GM12878 (cell line): ENCODE results near the gene KLRD1. TPM values are rescaled to one million over a fixed set of nuclear protein-coding genes. Genes with fewer than 3 reads are reported as not detected.
A peak's percentile ranks its signal among the peaks of the same experiment; 100 is the strongest.

ENCODE experiments used
- ATAC-seq: fragments of 200-7000 bp; cut with Tn5 transposase; 3 replicates; pipeline ENCODE4 v1.9.1; 2020; ENCODE audit warnings: mild to moderate bottlenecking, moderate library complexity
- BruUV-seq: library from RNA; stranded (reverse); fragments of 400-500 nt; replicated peaks from 2 replicates; lab custom pipeline; 2021; lab: Mats Ljungman, UMichigan
- CTCF ChIA-PET: fragments of 300-600 bp; sonication (Branson Sonifier 250); formaldehyde crosslinking; extraction: SDS; loops from one replicate; lab custom pipeline; 2021; ENCODE audit warnings: inconsistent platforms; lab: Yijun Ruan, JAX
- POLR2A ChIA-PET: fragments of 350-600 bp; formaldehyde crosslinking; extraction: SDS; loops from one replicate; lab custom pipeline; 2021; ENCODE audit warnings: inconsistent platforms; lab: Charles Lee
- RAD21 ChIA-PET: fragments of 300-600 bp; sonication (Branson Sonifier 250); formaldehyde crosslinking; loops from one replicate; lab custom pipeline; 2023; ENCODE audit warnings: antibody characterized with exemption; ENCODE audit not compliant: unreplicated experiment; lab: Charles Lee
- SMC1A ChIA-PET: fragments of 300-600 bp; sonication (Branson Sonifier 250); formaldehyde crosslinking; loops from one replicate; lab custom pipeline; 2023; ENCODE audit not compliant: unreplicated experiment, uncharacterized antibody; lab: Charles Lee
- DNase-seq: peaks from one replicate; pipeline ENCODE4 v3.0.0-alpha.2; 2011; ENCODE audit warnings: low read depth, low spot score
- FAIRE-seq: peaks from 3 replicates; lab custom pipeline; 2011; peaks lifted over from hg19 to GRCh38; lab: Jason Lieb, UNC
- H2AFZ ChIP-seq: 2 replicates; pipeline ENCODE4 v1.6.0; 2011; ENCODE audit warnings: low read depth, low read length, control low read depth; ENCODE audit not compliant: control insufficient read depth
- H3K27ac ChIP-seq: 2 replicates; pipeline ENCODE4 v1.5.1; 2011; ENCODE audit warnings: control low read depth; ENCODE audit not compliant: control insufficient read depth, insufficient read depth
- H3K27me3 ChIP-seq, 2 experiments: replicated peaks in 1 of 2; 2 replicates each; pipeline versions ENCODE4 v1.6.0 to v1.6.1; 2011; ENCODE audit warnings: low read length in 1 of 2; ENCODE audit not compliant: control insufficient read depth in 2 of 2, insufficient read depth in 2 of 2
- H3K36me3 ChIP-seq, 2 experiments: 2 replicates each; pipeline ENCODE4 v1.5.1; 2011; ENCODE audit warnings: low read length in 1 of 2; ENCODE audit not compliant: control insufficient read depth in 2 of 2, insufficient read depth in 2 of 2
- H3K4me1 ChIP-seq: 2 replicates; pipeline ENCODE4 v1.6.1; 2011; ENCODE audit warnings: mild to moderate bottlenecking, low read length, moderate library complexity, mixed read lengths; ENCODE audit not compliant: control insufficient read depth, insufficient read depth
- H3K4me2 ChIP-seq: 2 replicates; pipeline ENCODE4 v1.6.0; 2011; ENCODE audit warnings: control low read depth; ENCODE audit not compliant: control insufficient read depth, insufficient read depth
- H3K4me3 ChIP-seq: fragments of 200-600 bp; sonication (generic); 2 replicates; pipeline ENCODE4 v1.5.1; 2016
- H3K79me2 ChIP-seq: 2 replicates; pipeline ENCODE4 v1.6.0; 2011; ENCODE audit warnings: low read length; ENCODE audit not compliant: control insufficient read depth, insufficient read depth
- H3K9ac ChIP-seq: 2 replicates; pipeline ENCODE4 v1.8.0; 2011; ENCODE audit warnings: low read length, control low read depth, mixed read lengths; ENCODE audit not compliant: control insufficient read depth, insufficient read depth
- H3K9me3 ChIP-seq: replicated peaks from 3 replicates; pipeline ENCODE4 v1.5.1; 2011; ENCODE audit warnings: mild to moderate bottlenecking, low read length; ENCODE audit not compliant: control insufficient read depth, insufficient read depth
- H4K20me1 ChIP-seq: 2 replicates; pipeline ENCODE4 v1.6.0; 2011; ENCODE audit not compliant: control insufficient read depth, insufficient read depth
- BCL11A ChIP-seq: IDR thresholded peaks from 2 replicates; pipeline ENCODE4 v1.6.1; 2011; ENCODE audit warnings: low read depth, low read length
- CEBPB ChIP-seq, 2 experiments: fragments of 150-350 bp in 1 of 2; IDR thresholded peaks; 2 replicates each; pipeline ENCODE4 v1.6.1; 2012 to 2014; ENCODE audit warnings: low read depth in 2 of 2, low read length in 2 of 2, borderline replicate concordance in 1 of 2, inconsistent platforms in 1 of 2
- CREM ChIP-seq: IDR thresholded peaks from 2 replicates; pipeline ENCODE4 v1.6.1; 2014; ENCODE audit warnings: antibody characterized with exemption, low read depth
- EP300 ChIP-seq, 2 experiments: fragments of 150-350 bp in 1 of 2; IDR thresholded peaks; 2 replicates each; pipeline ENCODE4 v1.6.1; 2011 to 2012; ENCODE audit warnings: low read depth in 2 of 2, low read length in 2 of 2, borderline replicate concordance in 1 of 2, improper control_type of control experiment in 1 of 2, inconsistent platforms in 1 of 2; ENCODE audit not compliant: control insufficient read depth in 1 of 2
- HCFC1 ChIP-seq: fragments of 150-350 bp; IDR thresholded peaks from 2 replicates; pipeline ENCODE4 v1.6.1; 2014; ENCODE audit warnings: low read length
- HDAC2 ChIP-seq: fragments of 200-600 bp; sonication (generic); IDR thresholded peaks from 2 replicates; pipeline ENCODE4 v1.6.1; 2017
- IKZF1 ChIP-seq: fragments of 450-650 bp; conservative IDR thresholded peaks from 2 replicates; pipeline ENCODE4 v1.6.1; 2017; ENCODE audit warnings: antibody characterized with exemption, mild to moderate bottlenecking
- IKZF2 ChIP-seq, 2 experiments: fragments of 450-650 bp; IDR thresholded peaks; 2 replicates each; pipeline ENCODE4 v1.6.1; 2017; ENCODE audit warnings: mild to moderate bottlenecking in 2 of 2, moderate library complexity in 2 of 2
- JUND ChIP-seq: IDR thresholded peaks from 2 replicates; pipeline ENCODE4 v1.6.1; 2012; ENCODE audit warnings: low read depth, mild to moderate bottlenecking, low read length, improper control_type of control experiment, moderate library complexity
- LARP7 ChIP-seq: fragments of 450-650 bp; IDR thresholded peaks from 2 replicates; pipeline ENCODE4 v1.6.1; 2017; ENCODE audit warnings: mild to moderate bottlenecking
- MTA3 ChIP-seq: IDR thresholded peaks from 2 replicates; pipeline ENCODE4 v1.6.1; 2012; ENCODE audit warnings: low read length, inconsistent platforms, borderline replicate concordance
- NFXL1 ChIP-seq: fragments of 450-650 bp; IDR thresholded peaks from 2 replicates; pipeline ENCODE4 v1.6.1; 2017; ENCODE audit warnings: antibody characterized with exemption, mild to moderate bottlenecking, borderline replicate concordance
- PAX5 ChIP-seq: IDR thresholded peaks from 2 replicates; pipeline ENCODE4 v1.6.1; 2011; ENCODE audit warnings: low read depth, low read length, borderline replicate concordance
- POLR2A ChIP-seq: IDR thresholded peaks from 2 replicates; pipeline ENCODE4 v1.6.1; 2011; ENCODE audit warnings: low read depth, mild to moderate bottlenecking, low read length
- RBBP5 ChIP-seq: fragments of 200-600 bp; sonication (generic); conservative IDR thresholded peaks from 2 replicates; pipeline ENCODE4 v1.6.1; 2016
- RFX5 ChIP-seq: IDR thresholded peaks from 2 replicates; pipeline ENCODE4 v1.6.1; 2011; ENCODE audit warnings: low read depth, low read length, improper control_type of control experiment
- STAT1 ChIP-seq: fragments of 450-650 bp; conservative IDR thresholded peaks from 2 replicates; pipeline ENCODE4 v1.6.1; 2014; ENCODE audit warnings: antibody characterized with exemption, mild to moderate bottlenecking
- STAT3 ChIP-seq: IDR thresholded peaks from 2 replicates; pipeline ENCODE4 v1.6.1; 2011; ENCODE audit warnings: low read depth, low read length, improper control_type of control experiment
- ZNF207 ChIP-seq: fragments of 450-650 bp; IDR thresholded peaks from 2 replicates; pipeline ENCODE4 v1.6.1; 2014; ENCODE audit warnings: antibody characterized with exemption, mild to moderate bottlenecking, borderline replicate concordance
- ZNF384 ChIP-seq: IDR thresholded peaks from 2 replicates; pipeline ENCODE4 v1.6.1; 2012; ENCODE audit warnings: low read depth, mild to moderate bottlenecking, low read length, improper control_type of control experiment, borderline replicate concordance
- WGBS: methylation state at CpG from one replicate; pipeline ENCODE4 v1.1.6; 2016; ENCODE audit warnings: low lambda C conversion rate; ENCODE audit not compliant: insufficient replicate concordance, insufficient coverage; ENCODE audit errors: missing lambda C conversion rate; 5-methylcytosine and 5-hydroxymethylcytosine counted together
- in situ Hi-C: fragments of 300-500 bp; cut with MboI; formaldehyde crosslinking; loops from 9 replicates; pipeline ENCODE4 v1.14.3; 2018; ENCODE audit warnings: mixed read lengths
- intact Hi-C: fragments of 100-400 bp; cut with micrococcal nuclease; formaldehyde crosslinking; loops from one replicate; pipeline ENCODE4 v1.14.2; 2022; ENCODE audit not compliant: unreplicated experiment
- polyA plus RNA-seq, 11 experiments: library from polyadenylated mRNA; depleted of rRNA in 4 of 11; unstranded in 6 of 11; stranded (reverse) in 5 of 11; fragments of >200 nt; fragmentation: Nextera tagmentation in 4 of 11; fragmentation: Illumina TruSeq in 1 of 11; extraction: Ambion mirVana in 4 of 11; extraction: Trizol in 1 of 11; gene quantifications; 1 replicate in 1 of 11; 2 replicates in 10 of 11; pipeline versions ENCODE4 v1.2.1 to v1.2.3, GENCODE V29; 2011 to 2016; ENCODE audit warnings: inconsistent platforms in 2 of 11, missing spikeins in 2 of 11, low read depth in 1 of 11
- total RNA-seq, 4 experiments: library from RNA; depleted of rRNA in 3 of 4; stranded (reverse); fragments of >200 nt in 3 of 4; fragmentation: Illumina TruSeq in 1 of 4; extraction: Trizol in 1 of 4; gene quantifications; 2 replicates each; pipeline versions ENCODE4 v1.2.1 to v1.2.3, GENCODE V29; 2013 to 2021
- TF ChIP-seq, protein P1 (sequence below): IDR thresholded peaks from 2 replicates; pipeline ENCODE4 v1.6.1; 2011; ENCODE audit warnings: borderline replicate concordance, low read depth, mild to moderate bottlenecking, moderate library complexity, low read length; ENCODE audit not compliant: insufficient read depth, poor library complexity, severe bottlenecking
- TF ChIP-seq, protein P2 (sequence below): fragments of 450-650 bp; IDR thresholded peaks from 2 replicates; pipeline ENCODE4 v1.6.1; 2017; ENCODE audit warnings: mild to moderate bottlenecking

The KLRD1 gene
- total and polyA plus RNA-seq, 10 of the 15 experiments (the other 5 are each of a cell fraction or from before 2014, with no cell fraction given), result under 0.01 to 0.50 (median 0.13) TPM; not detected in 4

DNA sequence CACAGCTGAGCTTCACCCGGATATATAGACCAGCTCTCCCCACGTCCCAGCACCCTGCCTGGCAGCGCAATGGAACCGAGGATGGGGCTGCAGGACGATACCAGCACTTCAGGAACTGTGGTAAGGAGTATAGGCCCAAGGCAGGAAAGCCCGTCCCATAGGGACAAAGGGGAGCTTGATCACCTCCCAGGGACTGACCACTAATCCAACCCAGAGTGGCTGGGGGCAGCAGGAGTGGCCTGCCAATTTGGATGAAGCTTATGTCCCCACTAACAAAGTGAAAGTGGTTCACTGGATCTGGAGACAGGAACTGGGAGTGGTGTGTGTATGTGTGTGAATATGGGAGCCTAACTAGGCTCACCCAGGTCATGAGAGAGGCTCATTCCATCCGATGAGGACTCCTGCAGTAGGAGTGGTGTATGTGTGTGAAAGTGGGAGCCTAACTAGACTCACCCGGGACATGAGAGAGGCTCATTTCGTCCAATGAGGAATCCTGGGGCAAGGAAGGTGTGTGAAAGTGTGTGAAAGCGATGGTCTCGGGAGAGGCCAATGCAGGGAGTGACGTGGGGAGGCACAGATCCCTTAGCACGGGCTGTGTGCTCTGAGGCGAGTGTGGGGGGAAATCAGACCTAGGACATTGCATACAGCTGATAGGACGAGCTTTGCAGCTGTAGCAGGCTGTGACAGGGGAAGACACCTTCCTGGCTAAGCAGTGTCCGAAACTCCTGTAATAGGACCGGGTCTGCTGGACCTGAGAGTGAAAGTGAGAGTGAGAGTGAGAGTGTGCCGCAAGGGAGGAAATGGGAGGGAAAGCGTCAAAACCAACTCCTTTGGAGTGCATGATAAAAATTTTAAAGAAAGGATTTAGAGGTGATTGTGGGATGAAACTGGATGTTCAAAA lies 56.5 kb downstream of the KLRD1 start:
- Histone ChIP-seq H4K20me1 (no peaks in the 10 kb centered on the region), H3K4me3 (peak overlapping the region; percentile 72), H3K4me2 (peak overlapping the region; percentile 100), H2AFZ (peak overlapping the region; percentile 76), H3K36me3 (no peaks in the 10 kb centered on the region; a peak in 1 of 4 replicates), H3K4me1 (peaks cover 21% of the 10 kb centered on the region), H3K9me3 (peaks cover 6% of the 10 kb centered on the region; the same call in 2 of the 3 replicates), H3K27ac (peak overlapping the region; percentile 72), H3K9ac (peak overlapping the region; percentile 71), H3K79me2 (no peaks in the 10 kb centered on the region), H3K27me3 (no peaks in the 10 kb centered on the region)
- WGBS, result 28% methylated on average over 19 of the region's 19 CpGs
- ATAC-seq (peak; percentile 95), FAIRE-seq (peak; percentile 80), DNase-seq (peak; percentile 84)
- RAD21 ChIA-PET, result interaction anchor here (1.0 to 6.0 kb wide), 8 partner anchors 25 to 195 kb away, joined by 3 to 75 read pairs (median 5); partner anchors contain the start of gene KLRC4
- SMC1A ChIA-PET, result interaction anchor here (0.6 to 6.5 kb wide), 10 partner anchors 24 to 196 kb away, joined by 3 to 67 read pairs (median 6); partner anchors contain the start of gene KLRD1
- POLR2A ChIA-PET, result interaction anchor here (0.6 to 4.1 kb wide), 7 partner anchors 10 to 79 kb away, joined by 3 to 24 read pairs (median 5); no protein-coding TSS in a partner anchor
- CTCF ChIA-PET, result interaction anchor here (0.6 to 4.0 kb wide), 10 partner anchors 11 to 199 kb away, joined by 3 to 30 read pairs (median 5); no protein-coding TSS in a partner anchor
- in situ Hi-C loops (no loop called here), intact Hi-C loops (loop anchor here (1.0 kb wide), 1 partner anchor 31 kb away; no protein-coding TSS in a partner anchor)
- TSS peak; percentile 87 for BruUV-seq
- TF ChIP-seq IKZF1, result peak; percentile 83; the same call in 1 of the 2 replicates
- TF ChIP-seq BCL11A, result peak; percentile 71
- no peak for TF ChIP-seq ZNF384
- peak in 1 of 2 experiments; percentile 44; a peak in 3 of 4 replicates for TF ChIP-seq EP300 (IDR thresholded peaks at IDR 0.05; ENCODE audit: borderline replicate concordance in 1 of 2, control insufficient read depth in 1 of 2, low read depth in 2 of 2, low read length in 2 of 2)
- TF ChIP-seq RBBP5, result no peak
- peak; percentile 73 for TF ChIP-seq CREM
- no peak for TF ChIP-seq RFX5
- peak; percentile 56; the same call in 1 of the 2 replicates for TF ChIP-seq PAX5
- TF ChIP-seq, protein P1, sequence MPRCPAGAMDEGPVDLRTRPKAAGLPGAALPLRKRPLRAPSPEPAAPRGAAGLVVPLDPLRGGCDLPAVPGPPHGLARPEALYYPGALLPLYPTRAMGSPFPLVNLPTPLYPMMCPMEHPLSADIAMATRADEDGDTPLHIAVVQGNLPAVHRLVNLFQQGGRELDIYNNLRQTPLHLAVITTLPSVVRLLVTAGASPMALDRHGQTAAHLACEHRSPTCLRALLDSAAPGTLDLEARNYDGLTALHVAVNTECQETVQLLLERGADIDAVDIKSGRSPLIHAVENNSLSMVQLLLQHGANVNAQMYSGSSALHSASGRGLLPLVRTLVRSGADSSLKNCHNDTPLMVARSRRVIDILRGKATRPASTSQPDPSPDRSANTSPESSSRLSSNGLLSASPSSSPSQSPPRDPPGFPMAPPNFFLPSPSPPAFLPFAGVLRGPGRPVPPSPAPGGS, result peak; percentile 22
- TF ChIP-seq MTA3, result peak; percentile 86; the same call in 1 of the 2 replicates
- TF ChIP-seq HCFC1, result no peak
- TF ChIP-seq IKZF2 (IDR thresholded peaks at IDR 0.05), result peak; percentile 86 to 91
- TF ChIP-seq ZNF207, result no peak
- TF ChIP-seq STAT1, result no peak
- no peak for TF ChIP-seq STAT3
- no peak for TF ChIP-seq CEBPB (IDR thresholded peaks at IDR 0.05; ENCODE audit: borderline replicate concordance in 1 of 2, low read depth in 2 of 2, low read length in 2 of 2)
- no peak for TF ChIP-seq JUND
- peak; percentile 75 for TF ChIP-seq POLR2A
- TF ChIP-seq LARP7, result no peak
- TF ChIP-seq HDAC2, result no peak
- no peak for TF ChIP-seq NFXL1
- TF ChIP-seq, protein P2, sequence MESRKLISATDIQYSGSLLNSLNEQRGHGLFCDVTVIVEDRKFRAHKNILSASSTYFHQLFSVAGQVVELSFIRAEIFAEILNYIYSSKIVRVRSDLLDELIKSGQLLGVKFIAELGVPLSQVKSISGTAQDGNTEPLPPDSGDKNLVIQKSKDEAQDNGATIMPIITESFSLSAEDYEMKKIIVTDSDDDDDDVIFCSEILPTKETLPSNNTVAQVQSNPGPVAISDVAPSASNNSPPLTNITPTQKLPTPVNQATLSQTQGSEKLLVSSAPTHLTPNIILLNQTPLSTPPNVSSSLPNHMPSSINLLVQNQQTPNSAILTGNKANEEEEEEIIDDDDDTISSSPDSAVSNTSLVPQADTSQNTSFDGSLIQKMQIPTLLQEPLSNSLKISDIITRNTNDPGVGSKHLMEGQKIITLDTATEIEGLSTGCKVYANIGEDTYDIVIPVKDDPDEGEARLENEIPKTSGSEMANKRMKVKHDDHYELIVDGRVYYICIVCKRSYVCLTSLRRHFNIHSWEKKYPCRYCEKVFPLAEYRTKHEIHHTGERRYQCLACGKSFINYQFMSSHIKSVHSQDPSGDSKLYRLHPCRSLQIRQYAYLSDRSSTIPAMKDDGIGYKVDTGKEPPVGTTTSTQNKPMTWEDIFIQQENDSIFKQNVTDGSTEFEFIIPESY, result no peak
